Pancreas (tissue), 10 donors: ENCODE measurements around the gene KIF5C. TPM values are rescaled to one million over a fixed set of nuclear protein-coding genes. Genes with fewer than 3 reads are reported as not detected.

Experiments
- ATAC-seq, 4 donors: fragments of 200-7000 bp; cut with Tn5 transposase; one replicate each; pipeline versions ENCODE4 v1.8.0 to v1.9.1; 2020; ENCODE audit warnings: mild to moderate bottlenecking in 4 of 4, moderate library complexity in 4 of 4
- DNase-seq, 6 donors: peaks; one replicate each; pipeline ENCODE4 v3.0.0-alpha.2; 2020
- FAIRE-seq: peaks from 2 replicates; lab custom pipeline; 2012; peaks lifted over from hg19 to GRCh38; lab: Jason Lieb, UNC
- H3K27ac ChIP-seq, 4 donors: fragments of 200-600 bp; sonication (generic); 1 replicate in 3 of 4; 2 replicates in 1 of 4; pipeline versions ENCODE4 v1.5.0 to v1.8.0; 2020
- H3K27me3 ChIP-seq, 4 donors: fragments of 200-600 bp; one replicate each; pipeline ENCODE4 v1.8.0; 2021
- H3K36me3 ChIP-seq, 3 donors: fragments of 200-600 bp; sonication (generic) in 1 of 3; one replicate each; pipeline versions ENCODE4 v1.5.0 to v1.8.0; 2020 to 2021
- H3K4me1 ChIP-seq, 3 donors: fragments of 200-600 bp; one replicate each; pipeline ENCODE4 v1.8.0; 2021
- H3K4me3 ChIP-seq, 4 donors: fragments of 200-600 bp; sonication (generic) in 2 of 4; one replicate each; pipeline versions ENCODE4 v1.5.0 to v1.8.0; 2020 to 2021
- H3K9me3 ChIP-seq, 4 donors: fragments of 200-600 bp; one replicate each; pipeline ENCODE4 v1.8.0; 2021
- WGBS, 2 donors: extraction: QIAGEN DNeasy Blood & Tissue Kit; methylation state at CpG; one replicate each; pipeline ENCODE4 v1.1.7; 2013; 5-methylcytosine and 5-hydroxymethylcytosine counted together
- intact Hi-C, 3 donors: fragments of 100-400 bp; cut with DNase I; formaldehyde crosslinking; loops; one replicate each; pipeline versions ENCODE4 v1.11.1 to v1.14.2; 2022
- polyA plus RNA-seq, 2 donors: library from polyadenylated mRNA; stranded (reverse); fragments of 200-250 nt; gene quantifications; one replicate each; pipeline ENCODE4 v1.2.3, GENCODE V29; 2013
- total RNA-seq, 6 donors: library from RNA; stranded (reverse); fragmentation: NEBNext Ultra II Directional in 4 of 6; extraction: Animal tissue kit (Norgen Biotek cat#: 25700) in 4 of 6; gene quantifications; one replicate each; pipeline versions ENCODE4 v1.2.1 to v1.2.4, GENCODE V29; 2021 to 2023
- TF ChIP-seq, protein P1 (sequence below), 4 donors: fragments of 200-600 bp; sonication (generic) in 3 of 4; IDR thresholded peaks; one replicate each; pipeline versions ENCODE4 v1.5.0 to v1.8.0; 2021; ENCODE audit warnings: antibody characterized with exemption in 4 of 4
- donor health status: healthy with polysubstance abuse.
- donor health status: DM: no; HTN: no; CAD: no; lungs with moderate emphysema.
- donor health status: DM: no; HTN: no; CAD: no.
- donor health status: control.
- donor health status: control.
- donor health status: Bipolar disorder and iron deficiency.
- donor health status: DM: yes; HTN: yes; CAD: no.
- donor health status: DM: no; HTN: no; CAD: no.
- donor health status: DM: no; HTN: no; CAD: no.
- donor health status: DM: yes; HTN: yes; CAD: no.

KIF5C gene
- total and polyA plus RNA-seq, 8 donors = 0.88 to 10.2 (median 2.8) TPM

DNA sequence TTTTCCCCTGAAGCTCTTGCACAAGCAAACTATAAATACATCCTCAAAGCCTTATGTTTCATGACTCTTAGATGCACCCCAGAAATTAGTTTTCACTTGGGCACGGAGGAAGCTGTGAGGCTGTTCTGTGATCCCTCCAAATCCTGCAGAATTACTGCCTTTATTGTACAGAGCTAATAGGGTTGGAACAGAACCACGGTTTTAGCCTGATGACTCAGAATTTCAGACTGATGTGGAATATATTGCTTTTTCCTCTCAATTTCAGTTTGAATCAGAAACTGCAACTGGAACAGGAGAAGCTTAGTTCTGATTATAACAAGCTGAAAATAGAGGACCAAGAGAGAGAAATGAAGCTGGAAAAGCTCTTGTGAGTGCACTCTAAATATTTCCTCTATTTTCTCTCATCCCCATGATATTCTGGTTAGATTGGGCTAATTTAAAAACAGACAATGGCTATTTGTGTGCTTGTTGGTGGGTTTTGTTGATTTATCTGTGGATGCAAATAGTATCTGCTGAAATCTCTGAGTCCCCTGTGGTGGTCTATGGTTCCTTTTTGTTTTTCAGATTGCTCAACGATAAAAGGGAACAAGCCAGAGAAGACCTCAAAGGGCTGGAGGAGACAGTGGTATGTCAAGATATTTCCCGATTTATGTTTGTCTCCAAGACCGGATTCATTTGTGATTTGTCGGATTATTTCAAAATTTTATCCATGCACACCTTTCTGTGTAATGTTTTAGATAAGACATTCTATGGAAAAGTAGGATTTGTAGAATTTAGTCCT, 125.3 kb downstream of the KIF5C start:
- H3K4me1 ChIP-seq = no peaks in the 10 kb centered on the region
- no peaks in the 10 kb centered on the region for H3K9me3 ChIP-seq
- DNase-seq (no peak), ATAC-seq (no peak), FAIRE-seq (no peak)
- H3K36me3 ChIP-seq = no peaks in the 10 kb centered on the region
- WGBS, 2 donors = 63 to 69% methylated on average over 6 of the region's 6 CpGs
- TF ChIP-seq, protein P1, sequence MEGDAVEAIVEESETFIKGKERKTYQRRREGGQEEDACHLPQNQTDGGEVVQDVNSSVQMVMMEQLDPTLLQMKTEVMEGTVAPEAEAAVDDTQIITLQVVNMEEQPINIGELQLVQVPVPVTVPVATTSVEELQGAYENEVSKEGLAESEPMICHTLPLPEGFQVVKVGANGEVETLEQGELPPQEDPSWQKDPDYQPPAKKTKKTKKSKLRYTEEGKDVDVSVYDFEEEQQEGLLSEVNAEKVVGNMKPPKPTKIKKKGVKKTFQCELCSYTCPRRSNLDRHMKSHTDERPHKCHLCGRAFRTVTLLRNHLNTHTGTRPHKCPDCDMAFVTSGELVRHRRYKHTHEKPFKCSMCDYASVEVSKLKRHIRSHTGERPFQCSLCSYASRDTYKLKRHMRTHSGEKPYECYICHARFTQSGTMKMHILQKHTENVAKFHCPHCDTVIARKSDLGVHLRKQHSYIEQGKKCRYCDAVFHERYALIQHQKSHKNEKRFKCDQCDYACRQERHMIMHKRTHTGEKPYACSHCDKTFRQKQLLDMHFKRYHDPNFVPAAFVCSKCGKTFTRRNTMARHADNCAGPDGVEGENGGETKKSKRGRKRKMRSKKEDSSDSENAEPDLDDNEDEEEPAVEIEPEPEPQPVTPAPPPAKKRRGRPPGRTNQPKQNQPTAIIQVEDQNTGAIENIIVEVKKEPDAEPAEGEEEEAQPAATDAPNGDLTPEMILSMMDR (IDR thresholded peaks at IDR 0.05) = no peak
- no peaks in the 10 kb centered on the region for H3K27me3 ChIP-seq
- H3K4me3 ChIP-seq = no peak overlapping the region
- intact Hi-C loops = no loop called here
- H3K27ac ChIP-seq = no peak overlapping the region

- H3K9me3 ChIP-seq = no peaks in the 10 kb centered on the region
- ATAC-seq (no peak), FAIRE-seq (no peak), DNase-seq (no peak)
- H3K4me3 ChIP-seq = no peak overlapping the region
- TF ChIP-seq, protein P1 (IDR thresholded peaks at IDR 0.05) = no peak
- no peak overlapping the region for H3K27ac ChIP-seq
- H3K36me3 ChIP-seq = no peaks in the 10 kb centered on the region
- intact Hi-C loops = no loop called here
- 81 to 83% methylated on average over 7 of the region's 7 CpGs for WGBS, 2 donors
- H3K4me1 ChIP-seq = no peaks in the 10 kb centered on the region
- no peaks in the 10 kb centered on the region for H3K27me3 ChIP-seq
Observed at GRCh38 chr2:149001496-149001895, 126.5 kb downstream of the KIF5C start.

- DNase-seq = no peak
- TF ChIP-seq, protein P1 (IDR thresholded peaks at IDR 0.05) = no peak
- Histone ChIP-seq H3K36me3 (no peaks in the 10 kb centered on the region), H3K27ac (no peak overlapping the region), H3K4me1 (no peaks in the 10 kb centered on the region), H3K4me3 (no peak overlapping the region), H3K9me3 (no peaks in the 10 kb centered on the region), H3K27me3 (no peaks in the 10 kb centered on the region)
- intact Hi-C loops = no loop called here
- 87 to 95% methylated on average over 14 of the region's 14 CpGs for WGBS, 2 donors
- no peak for ATAC-seq
- FAIRE-seq = no peak
Observed at GRCh38 chr2:149002378-149002890, 127.4 kb downstream of the KIF5C start.

GRCh38 chr2:149002891-149003740, 128.1 kb downstream of the KIF5C start:
- H3K36me3 ChIP-seq = no peaks in the 10 kb centered on the region
- ATAC-seq (no peak), DNase-seq (no peak), FAIRE-seq (no peak)
- no peaks in the 10 kb centered on the region for H3K4me1 ChIP-seq
- no peaks in the 10 kb centered on the region for H3K27me3 ChIP-seq
- TF ChIP-seq, protein P1 (IDR thresholded peaks at IDR 0.05) = no peak
- no peak overlapping the region for H3K27ac ChIP-seq
- intact Hi-C loops = no loop called here
- H3K4me3 ChIP-seq = no peak overlapping the region
- no peaks in the 10 kb centered on the region for H3K9me3 ChIP-seq
- WGBS, 2 donors = 90 to 94% methylated on average over 31 of the region's 31 CpGs
